ENCODE measurements around the gene CTPS2.

CTPS2 gene

DNA sequence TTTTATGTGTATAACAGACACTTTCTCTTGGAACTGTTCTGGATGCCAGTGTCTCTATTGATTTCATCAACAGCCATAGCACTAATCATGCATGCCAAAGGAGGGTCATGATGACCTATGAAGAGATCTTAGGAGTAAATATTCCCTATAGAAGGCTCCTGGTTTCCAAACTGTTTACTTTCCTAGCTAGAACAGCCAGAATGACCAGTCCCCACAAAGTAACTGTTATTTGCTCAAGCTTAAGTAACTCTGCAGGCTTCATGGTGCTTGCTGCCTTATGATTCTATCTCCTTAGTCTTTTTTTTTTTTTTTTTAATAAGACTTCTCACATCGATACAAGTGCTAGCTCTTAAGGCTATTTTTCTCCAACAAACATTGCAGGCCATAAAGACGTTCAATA is 50.1 kb downstream of the CTPS2 start:
- DNase-seq (ENCODE audit: low spot score), result no peak
- TF ChIP-seq, protein P1, sequence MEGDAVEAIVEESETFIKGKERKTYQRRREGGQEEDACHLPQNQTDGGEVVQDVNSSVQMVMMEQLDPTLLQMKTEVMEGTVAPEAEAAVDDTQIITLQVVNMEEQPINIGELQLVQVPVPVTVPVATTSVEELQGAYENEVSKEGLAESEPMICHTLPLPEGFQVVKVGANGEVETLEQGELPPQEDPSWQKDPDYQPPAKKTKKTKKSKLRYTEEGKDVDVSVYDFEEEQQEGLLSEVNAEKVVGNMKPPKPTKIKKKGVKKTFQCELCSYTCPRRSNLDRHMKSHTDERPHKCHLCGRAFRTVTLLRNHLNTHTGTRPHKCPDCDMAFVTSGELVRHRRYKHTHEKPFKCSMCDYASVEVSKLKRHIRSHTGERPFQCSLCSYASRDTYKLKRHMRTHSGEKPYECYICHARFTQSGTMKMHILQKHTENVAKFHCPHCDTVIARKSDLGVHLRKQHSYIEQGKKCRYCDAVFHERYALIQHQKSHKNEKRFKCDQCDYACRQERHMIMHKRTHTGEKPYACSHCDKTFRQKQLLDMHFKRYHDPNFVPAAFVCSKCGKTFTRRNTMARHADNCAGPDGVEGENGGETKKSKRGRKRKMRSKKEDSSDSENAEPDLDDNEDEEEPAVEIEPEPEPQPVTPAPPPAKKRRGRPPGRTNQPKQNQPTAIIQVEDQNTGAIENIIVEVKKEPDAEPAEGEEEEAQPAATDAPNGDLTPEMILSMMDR (conservative IDR thresholded peaks at IDR 0.05; ENCODE audit: low read depth), result no peak
- POLR2A ChIA-PET (ENCODE audit: low non-redundant PET), result no interaction called here
- CTCF ChIA-PET, result no interaction called here
- H3K27ac ChIP-seq, result no peak overlapping the region

DNA sequence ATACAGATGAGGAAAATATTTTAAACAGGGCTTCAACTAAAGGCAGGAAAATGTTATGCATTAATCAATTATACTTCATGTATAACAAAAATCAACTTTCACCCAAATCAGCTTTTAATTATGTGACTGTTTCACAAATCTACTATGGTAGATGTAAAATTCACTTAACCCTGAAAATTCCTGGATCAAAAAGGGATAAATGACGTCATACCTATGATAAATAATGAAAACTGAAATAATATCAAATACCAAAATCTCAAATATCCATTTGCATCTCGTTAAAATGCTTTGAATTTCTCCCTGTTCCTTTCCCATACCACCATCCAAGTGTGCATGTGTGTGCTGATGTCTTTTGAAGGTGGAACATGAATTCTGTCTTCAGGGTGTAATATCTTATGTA is 51.0 kb downstream of the CTPS2 start:
- DNase-seq (ENCODE audit: low spot score), result no peak
- no peak overlapping the region for H3K27ac ChIP-seq
- CTCF ChIA-PET, result interaction anchor here (0.6 kb wide), 1 partner anchor 11 kb away, joined by 3 read pairs; no protein-coding TSS in a partner anchor
- POLR2A ChIA-PET (ENCODE audit: low non-redundant PET), result no interaction called here
- TF ChIP-seq, protein P1 (conservative IDR thresholded peaks at IDR 0.05; ENCODE audit: low read depth), result no peak

DNA sequence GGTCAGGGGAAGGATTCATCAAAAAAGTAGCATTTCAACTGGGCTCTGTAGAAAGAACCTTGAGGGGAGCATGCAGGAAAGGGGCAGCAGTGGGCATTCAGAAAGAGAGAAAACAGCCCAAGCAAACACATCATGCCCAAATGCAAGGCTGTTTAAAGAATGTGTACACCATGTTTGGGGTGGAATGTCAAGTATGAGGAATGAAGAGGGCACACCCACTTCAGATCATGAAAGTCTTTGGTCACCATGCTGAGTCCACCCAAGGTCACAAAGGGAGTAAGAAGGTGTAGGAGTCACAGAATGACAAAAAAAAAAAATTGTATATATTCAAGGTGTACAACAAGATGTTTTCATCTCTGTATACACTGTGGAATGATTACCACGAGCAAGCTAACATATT is 53.1 kb downstream of the CTPS2 start:
- TF ChIP-seq, protein P1 (conservative IDR thresholded peaks at IDR 0.05; ENCODE audit: low read depth), result no peak
- no peak overlapping the region for H3K27ac ChIP-seq
- ChIA-PET POLR2A (ENCODE audit: low non-redundant PET) (no interaction called here), CTCF (no interaction called here)
- DNase-seq (ENCODE audit: low spot score), result no peak

DNA sequence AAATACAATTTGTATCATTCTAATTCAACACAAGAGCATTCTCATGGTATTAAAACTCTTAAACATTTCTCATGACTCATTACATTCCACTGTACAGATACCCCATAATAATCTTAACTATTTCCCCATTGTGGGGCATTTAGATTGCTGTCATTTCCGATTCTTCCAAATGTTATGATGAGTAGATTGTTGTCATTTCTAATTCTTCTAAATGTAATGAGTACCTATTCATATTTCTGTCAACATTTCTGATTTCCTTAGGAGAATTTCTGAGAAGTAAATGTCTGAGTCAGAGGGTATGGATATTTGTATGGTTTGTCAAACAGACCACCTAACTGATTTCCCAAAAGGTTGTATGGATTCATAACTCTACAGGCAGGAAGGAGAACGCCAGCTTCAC is 54.2 kb downstream of the CTPS2 start:
- no peak overlapping the region for H3K27ac ChIP-seq
- TF ChIP-seq, protein P1 (conservative IDR thresholded peaks at IDR 0.05; ENCODE audit: low read depth), result no peak
- POLR2A ChIA-PET (ENCODE audit: low non-redundant PET), result no interaction called here
- DNase-seq (ENCODE audit: low spot score), result peak; percentile 5
- CTCF ChIA-PET, result no interaction called here

DNA sequence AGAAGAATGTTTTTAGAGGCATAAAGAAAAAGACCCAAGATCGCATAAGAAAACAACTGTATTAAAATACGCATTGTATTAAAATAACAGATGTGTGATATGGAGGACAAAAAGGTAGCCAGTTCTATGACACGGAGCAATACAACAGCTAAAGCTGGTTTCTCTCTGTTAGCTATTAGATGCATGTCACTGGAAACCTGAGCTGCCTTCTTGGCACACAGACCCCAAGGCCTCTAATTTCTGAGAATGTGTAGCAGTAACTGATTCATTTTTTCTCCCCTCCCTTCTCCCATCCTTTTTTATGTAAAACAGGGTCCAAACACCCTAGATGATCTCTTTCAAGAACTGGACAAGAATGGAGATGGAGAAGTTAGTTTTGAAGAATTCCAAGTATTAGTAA is 58.4 kb downstream of the CTPS2 start:
- ChIA-PET CTCF (no interaction called here), POLR2A (ENCODE audit: low non-redundant PET) (no interaction called here)
- no peak overlapping the region for H3K27ac ChIP-seq

DNA sequence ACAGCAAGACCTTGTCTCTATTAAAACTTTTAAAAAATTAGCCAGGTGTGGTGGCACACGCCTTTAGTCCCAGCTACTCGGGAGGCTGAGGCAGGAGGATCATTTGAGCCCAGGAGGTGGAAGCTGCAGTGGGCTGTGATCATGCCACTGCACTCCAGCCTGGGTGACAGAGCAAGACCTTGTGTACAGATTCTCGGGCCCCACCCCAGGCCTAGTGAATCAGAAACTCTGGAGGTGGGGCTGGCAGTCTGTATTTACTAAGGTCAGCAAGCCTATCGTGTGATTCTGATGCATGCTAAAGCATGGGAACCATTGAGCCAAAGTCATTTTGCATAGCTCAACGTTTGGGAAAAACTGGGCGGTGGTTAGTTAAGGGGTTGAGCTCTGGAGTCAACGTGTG is 59.0 kb downstream of the CTPS2 start:
- DNase-seq (ENCODE audit: low spot score), result no peak
- TF ChIP-seq, protein P1 (conservative IDR thresholded peaks at IDR 0.05; ENCODE audit: low read depth), result no peak
- ChIA-PET POLR2A (ENCODE audit: low non-redundant PET) (no interaction called here), CTCF (no interaction called here)
- H3K27ac ChIP-seq, result no peak overlapping the region

More for the DNA sequence above, 58.4 kb downstream of the CTPS2 start:
- DNase-seq (ENCODE audit: low spot score), result no peak
- TF ChIP-seq, protein P1 (conservative IDR thresholded peaks at IDR 0.05; ENCODE audit: low read depth), result no peak
